ENCODE data around the gene SGPP2. TPM values are rescaled to one million over a fixed set of nuclear protein-coding genes. Genes with fewer than 3 reads are reported as not detected.

Gene SGPP2
- total RNA-seq, 1 donor from 2014 or later = 0.25 TPM

GRCh38 chr2:222569826-222570225, 145.5 kb downstream of the SGPP2 start:
- Mint-ChIP-seq H3K27ac (no peak overlapping the region), H3K9me3 (no peaks in the 10 kb centered on the region), H3K27me3 (ENCODE audit: low read depth) (no peaks in the 10 kb centered on the region), H3K4me1 (peaks cover 48% of the 10 kb centered on the region), H3K4me3 (no peak overlapping the region), H3K36me3 (peaks cover 18% of the 10 kb centered on the region)
- TF ChIP-seq, protein P1, sequence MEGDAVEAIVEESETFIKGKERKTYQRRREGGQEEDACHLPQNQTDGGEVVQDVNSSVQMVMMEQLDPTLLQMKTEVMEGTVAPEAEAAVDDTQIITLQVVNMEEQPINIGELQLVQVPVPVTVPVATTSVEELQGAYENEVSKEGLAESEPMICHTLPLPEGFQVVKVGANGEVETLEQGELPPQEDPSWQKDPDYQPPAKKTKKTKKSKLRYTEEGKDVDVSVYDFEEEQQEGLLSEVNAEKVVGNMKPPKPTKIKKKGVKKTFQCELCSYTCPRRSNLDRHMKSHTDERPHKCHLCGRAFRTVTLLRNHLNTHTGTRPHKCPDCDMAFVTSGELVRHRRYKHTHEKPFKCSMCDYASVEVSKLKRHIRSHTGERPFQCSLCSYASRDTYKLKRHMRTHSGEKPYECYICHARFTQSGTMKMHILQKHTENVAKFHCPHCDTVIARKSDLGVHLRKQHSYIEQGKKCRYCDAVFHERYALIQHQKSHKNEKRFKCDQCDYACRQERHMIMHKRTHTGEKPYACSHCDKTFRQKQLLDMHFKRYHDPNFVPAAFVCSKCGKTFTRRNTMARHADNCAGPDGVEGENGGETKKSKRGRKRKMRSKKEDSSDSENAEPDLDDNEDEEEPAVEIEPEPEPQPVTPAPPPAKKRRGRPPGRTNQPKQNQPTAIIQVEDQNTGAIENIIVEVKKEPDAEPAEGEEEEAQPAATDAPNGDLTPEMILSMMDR (IDR thresholded peaks at IDR 0.05; ENCODE audit: unreplicated experiment) = no peak
- no peak for DNase-seq (ENCODE audit: low spot score in 2 of 2, unreplicated experiment in 2 of 2)

DNA sequence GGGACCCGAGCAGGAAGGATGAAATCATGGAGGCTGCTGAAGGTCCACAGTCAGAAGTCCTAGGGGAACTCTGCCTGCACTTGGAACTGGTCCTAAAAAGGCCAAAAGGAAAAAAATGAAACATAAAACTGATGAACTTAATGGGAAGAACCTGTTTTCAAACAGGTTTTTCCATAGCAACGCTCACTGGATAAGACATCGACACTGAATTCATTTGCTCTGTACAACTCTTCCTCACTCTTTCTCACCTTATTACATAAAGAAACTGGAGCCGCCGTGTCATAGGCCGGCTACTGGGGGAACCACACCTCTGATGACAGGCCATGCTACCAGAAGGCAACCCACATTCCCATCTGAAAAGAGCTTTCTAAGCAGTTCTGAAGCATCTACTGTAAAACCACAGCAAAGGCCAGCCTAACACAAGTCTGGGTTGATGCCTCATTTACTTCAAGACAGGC, 147.9 kb downstream of the SGPP2 start:
- Mint-ChIP-seq H3K27me3 (ENCODE audit: low read depth) (no peaks in the 10 kb centered on the region), H3K9me3 (no peaks in the 10 kb centered on the region), H3K4me1 (peaks cover 48% of the 10 kb centered on the region), H3K36me3 (peaks cover 8% of the 10 kb centered on the region), H3K27ac (peak overlapping the region; percentile 80), H3K4me3 (no peak overlapping the region)
- DNase-seq (ENCODE audit: low spot score in 2 of 2, unreplicated experiment in 2 of 2) = no peak
- TF ChIP-seq, protein P1 (IDR thresholded peaks at IDR 0.05; ENCODE audit: unreplicated experiment) = no peak

DNA sequence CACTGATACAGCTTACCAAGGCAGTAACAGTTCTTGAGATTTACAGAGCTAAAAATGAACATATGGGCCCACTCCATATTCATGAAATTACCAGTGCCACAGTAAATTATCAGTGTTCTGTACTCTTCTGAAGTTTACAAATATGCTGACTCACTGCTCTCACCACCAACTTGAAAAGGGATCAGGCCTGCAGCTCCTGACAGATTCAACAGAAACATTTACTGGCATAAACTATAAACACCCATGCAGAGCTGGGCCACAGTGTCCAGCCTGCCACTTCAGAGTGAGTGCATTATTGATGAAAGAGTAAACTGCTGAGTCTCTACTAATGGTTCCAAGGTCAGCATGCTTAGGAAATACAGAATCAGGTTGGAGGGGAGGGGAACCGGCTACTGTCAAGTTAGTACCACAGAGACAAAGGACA, 148.4 kb downstream of the SGPP2 start:
- peaks cover 51% of the 10 kb centered on the region for H3K4me1 Mint-ChIP-seq
- H3K4me3 Mint-ChIP-seq = no peak overlapping the region
- TF ChIP-seq, protein P1 (IDR thresholded peaks at IDR 0.05; ENCODE audit: unreplicated experiment) = no peak
- peak overlapping the region; percentile 80 for H3K27ac Mint-ChIP-seq
- no peak for DNase-seq (ENCODE audit: low spot score in 2 of 2, unreplicated experiment in 2 of 2)
- H3K9me3 Mint-ChIP-seq = no peaks in the 10 kb centered on the region
- peaks cover 8% of the 10 kb centered on the region for H3K36me3 Mint-ChIP-seq
- no peaks in the 10 kb centered on the region for H3K27me3 Mint-ChIP-seq (ENCODE audit: low read depth)

DNA sequence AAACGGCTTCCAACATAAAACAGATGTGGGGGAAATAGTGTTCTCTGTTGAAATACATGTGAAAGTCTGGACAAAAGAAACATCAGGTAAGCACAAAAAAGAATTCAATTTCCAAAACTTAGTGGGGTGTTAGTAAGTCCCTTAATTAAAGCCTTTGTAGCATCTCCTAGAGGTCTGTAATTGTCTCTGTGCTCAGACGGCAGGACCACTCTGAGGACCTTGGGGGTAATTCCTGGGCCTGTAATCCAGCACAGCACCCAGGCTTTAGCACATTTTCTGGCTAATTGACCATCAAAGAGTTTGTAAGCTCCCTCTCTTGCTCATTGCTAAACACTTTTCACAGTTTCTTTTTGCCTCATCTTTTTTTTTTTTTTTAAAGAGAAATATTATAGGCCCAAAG, 151.3 kb downstream of the SGPP2 start:
- TF ChIP-seq, protein P1 (IDR thresholded peaks at IDR 0.05; ENCODE audit: unreplicated experiment) = no peak
- H3K36me3 Mint-ChIP-seq = peaks cover 20% of the 10 kb centered on the region

DNA sequence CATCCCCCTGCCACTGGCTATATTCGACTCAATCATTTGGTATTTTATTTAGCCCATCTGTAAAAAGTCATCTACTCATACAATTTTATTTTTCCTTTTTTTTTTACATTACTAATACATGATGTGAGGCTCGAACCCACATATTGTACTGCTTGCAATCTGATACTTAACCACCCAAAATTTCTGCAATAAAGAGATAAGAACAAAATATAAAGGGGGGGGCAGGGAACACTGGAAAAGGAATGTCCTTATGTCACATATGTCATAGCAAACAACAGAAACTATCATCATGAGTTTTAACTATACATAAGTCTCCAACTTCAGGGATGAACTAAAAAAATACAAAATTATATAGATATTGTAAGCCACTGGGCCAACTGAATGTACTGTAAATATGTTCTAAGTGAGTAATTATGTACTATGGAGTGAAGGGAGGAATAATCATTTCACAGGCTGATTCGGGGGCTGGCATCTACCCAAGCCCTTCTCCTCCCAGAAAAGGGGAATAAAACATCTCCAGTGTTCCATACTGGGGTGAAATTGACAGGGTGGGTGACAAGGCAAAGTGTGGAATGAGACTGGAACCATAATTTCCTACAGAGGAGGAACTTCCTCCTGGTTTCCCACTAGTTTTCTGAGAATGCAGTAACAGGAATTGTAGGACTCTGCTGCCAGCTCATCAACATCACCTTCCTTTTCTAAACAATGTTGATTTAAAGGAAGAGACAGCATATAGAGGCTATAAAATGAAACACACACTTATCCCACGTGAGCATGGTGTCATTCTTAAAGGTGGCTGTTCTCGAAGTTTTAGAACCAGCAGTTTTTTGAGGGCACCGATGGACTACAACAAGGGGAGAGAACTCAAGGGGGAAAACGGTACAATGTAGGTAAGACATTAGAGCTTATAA, 152.1 kb downstream of the SGPP2 start:
- peaks cover 15% of the 10 kb centered on the region for H3K36me3 Mint-ChIP-seq
- TF ChIP-seq, protein P1 (IDR thresholded peaks at IDR 0.05; ENCODE audit: unreplicated experiment) = no peak
- peaks cover 39% of the 10 kb centered on the region for H3K4me1 Mint-ChIP-seq
- no peak overlapping the region for H3K27ac Mint-ChIP-seq
- DNase-seq (ENCODE audit: low spot score in 2 of 2, unreplicated experiment in 2 of 2) = no peak
- H3K4me3 Mint-ChIP-seq = no peak overlapping the region
- no peaks in the 10 kb centered on the region for H3K9me3 Mint-ChIP-seq
- H3K27me3 Mint-ChIP-seq (ENCODE audit: low read depth) = no peaks in the 10 kb centered on the region

More for the DNA sequence above, 151.3 kb downstream of the SGPP2 start:
- DNase-seq (ENCODE audit: low spot score in 2 of 2, unreplicated experiment in 2 of 2) = no peak
- peaks cover 44% of the 10 kb centered on the region for H3K4me1 Mint-ChIP-seq
- no peak overlapping the region for H3K4me3 Mint-ChIP-seq
- no peaks in the 10 kb centered on the region for H3K9me3 Mint-ChIP-seq
- no peak overlapping the region for H3K27ac Mint-ChIP-seq
- no peaks in the 10 kb centered on the region for H3K27me3 Mint-ChIP-seq (ENCODE audit: low read depth)

All from mesothelial cell of epicardium (in vitro differentiated cells).